T-helper 2 cell treated with Interferon-gamma antibody and Interleukin-4, amounts not matched to agents 100 ng/mL and 5 ng/mL, for 36 hours (primary cell): ENCODE data around the gene PECR. TPM values are rescaled to one million over a fixed set of nuclear protein-coding genes. Genes with fewer than 3 reads are reported as not detected.
"Not testable (repeated sequence)": the region's sequence is repeated elsewhere in the genome, so short reads cannot be mapped to it uniquely, and the experiment has no call there.

ENCODE experiments used
- intact Hi-C: fragments of 100-400 bp; cut with micrococcal nuclease; formaldehyde crosslinking; loops from one replicate; pipeline ENCODE4 v1.15.1; 2023
- total RNA-seq: library from RNA; stranded (reverse); gene quantifications from 2 replicates; pipeline ENCODE4 v1.2.3, GENCODE V29; 2022

PECR gene
- total RNA-seq, 1 donor from 2014 or later = 25.4 TPM

GRCh38 chr2:216034065-216034464 is 47.5 kb downstream of the PECR start:
- intact Hi-C loops = loop anchor here (1.0 to 5.0 kb wide), 6 partner anchors 24 to 633 kb away; partner anchors contain the start of genes PECR, TMEM169 and XRCC5

GRCh38 chr2:216033403-216033802 is 48.2 kb downstream of the PECR start:
- intact Hi-C loops = loop anchor here (2.0 to 5.0 kb wide), 2 partner anchors 17 to 634 kb away; no protein-coding TSS in a partner anchor

GRCh38 chr2:216031960-216032689 is 49.5 kb downstream of the PECR start:
- intact Hi-C loops = loop anchor here (2.0 to 5.0 kb wide), 2 partner anchors 15 to 635 kb away; no protein-coding TSS in a partner anchor

- intact Hi-C loops = loop anchor here (5.0 kb wide), 1 partner anchor 637 kb away; no protein-coding TSS in a partner anchor
These were observed 51.4 kb downstream of the PECR start for GRCh38 chr2:216030216-216030615.

- intact Hi-C loops = loop anchor here (5.0 kb wide), 1 partner anchor 638 kb away; no protein-coding TSS in a partner anchor
These were observed 52.0 kb downstream of the PECR start for GRCh38 chr2:216029416-216030129.

GRCh38 chr2:216024779-216025336 is 56.8 kb downstream of the PECR start:
- intact Hi-C loops = no loop called here

GRCh38 chr2:216023055-216023648 is 58.5 kb downstream of the PECR start:
- intact Hi-C loops = loop anchor here (1.0 kb wide), 1 partner anchor 73 kb away; no protein-coding TSS in a partner anchor

GRCh38 chr2:216021768-216022565 is 59.6 kb downstream of the PECR start:
- intact Hi-C loops = no loop called here

GRCh38 chr2:216018709-216019108 is 62.9 kb downstream of the PECR start:
- intact Hi-C loops = loop anchor here (5.0 kb wide), 3 partner anchors 94 to 706 kb away; partner anchors contain the start of genes ATIC and SMARCAL1

- intact Hi-C loops = loop anchor here (2.0 to 5.0 kb wide), 4 partner anchors 15 to 705 kb away; partner anchors contain the start of genes ATIC and SMARCAL1
These were observed 64.2 kb downstream of the PECR start for GRCh38 chr2:216017365-216017764.

- intact Hi-C loops = loop anchor here (2.0 to 5.0 kb wide), 4 partner anchors 16 to 704 kb away; partner anchors contain the start of genes ATIC and SMARCAL1
These were observed 65.0 kb downstream of the PECR start for GRCh38 chr2:216016581-216016980.

- intact Hi-C loops = loop anchor here (2.0 to 5.0 kb wide), 4 partner anchors 17 to 704 kb away; partner anchors contain the start of genes ATIC and SMARCAL1
These were observed 65.7 kb downstream of the PECR start for GRCh38 chr2:216015722-216016464.

- intact Hi-C loops = loop anchor here (5.0 kb wide), 3 partner anchors 97 to 703 kb away; partner anchors contain the start of genes ATIC and SMARCAL1
These were observed 66.6 kb downstream of the PECR start for GRCh38 chr2:216014986-216015385.

- intact Hi-C loops = no loop called here
These were observed 67.6 kb downstream of the PECR start for GRCh38 chr2:216014006-216014405.

GRCh38 chr2:216013080-216013909 is 68.3 kb downstream of the PECR start, which contains the start of gene MREG:
TSS of gene MREG (minus strand) at chr2:216013551. CDS start at chr2:216013327, 224 bp downstream.
- intact Hi-C loops = loop anchor here (2.0 kb wide), 3 partner anchors 34 to 68 kb away; partner anchors contain the start of genes PECR and TMEM169

- intact Hi-C loops = loop anchor here (2.0 kb wide), 3 partner anchors 34 to 68 kb away; partner anchors contain the start of genes PECR and TMEM169
These were observed 68.9 kb downstream of the PECR start for GRCh38 chr2:216012830-216013079.

- intact Hi-C loops = loop anchor here (2.0 kb wide), 3 partner anchors 33 to 69 kb away; partner anchors contain the start of genes PECR and TMEM169
These were observed 69.3 kb downstream of the PECR start for GRCh38 chr2:216012133-216012829.

GRCh38 chr2:216009215-216009614 is 72.4 kb downstream of the PECR start:
- intact Hi-C loops = not testable (repeated sequence)
